Breast epithelium (tissue), 4 donors: Measurements from ENCODE around the gene LRRC46. TPM values are rescaled to one million over a fixed set of nuclear protein-coding genes. Genes with fewer than 3 reads are reported as not detected.
A peak's percentile ranks its signal among the peaks of the same experiment; 100 is the strongest.

Source experiments
- DNase-seq, 2 donors: peaks; one replicate each; pipeline ENCODE4 v3.0.0-alpha.2; 2019; ENCODE audit warnings: low spot score in 2 of 2
- H3K27ac ChIP-seq, 2 donors: fragments of 200-600 bp; sonication (generic) in 1 of 2; one replicate each; pipeline ENCODE4 v1.5.1; 2016 to 2019; ENCODE audit warnings: mild to moderate bottlenecking in 1 of 2
- H3K27me3 ChIP-seq, 2 donors: fragments of 200-600 bp; sonication (generic) in 1 of 2; one replicate each; pipeline versions ENCODE4 v1.5.1 to v1.6.0; 2017 to 2019; ENCODE audit warnings: control low read depth in 1 of 2, mild to moderate bottlenecking in 1 of 2
- H3K36me3 ChIP-seq: fragments of 200-600 bp; one replicate; pipeline ENCODE4 v1.5.1; 2019
- H3K4me1 ChIP-seq, 2 donors: fragments of 200-600 bp; sonication (generic); one replicate each; pipeline ENCODE4 v1.5.1; 2016 to 2019; ENCODE audit warnings: control low read depth in 1 of 2
- H3K4me3 ChIP-seq, 3 donors: fragments of 200-600 bp; sonication (generic); 1 replicate in 2 of 3; 2 replicates in 1 of 3; pipeline ENCODE4 v1.5.1; 2016 to 2019; ENCODE audit warnings: mild to moderate bottlenecking in 3 of 3, moderate library complexity in 2 of 3
- H3K9me3 ChIP-seq, 2 donors: fragments of 200-600 bp; sonication (generic) in 1 of 2; one replicate each; pipeline ENCODE4 v1.5.1; 2016 to 2019; ENCODE audit warnings: control low read depth in 1 of 2
- POLR2A ChIP-seq: fragments of 450-650 bp; IDR thresholded peaks from one replicate; pipeline ENCODE4 v1.6.1; 2016; ENCODE audit warnings: antibody characterized with exemption, mild to moderate bottlenecking, moderate library complexity
- POLR2AphosphoS5 ChIP-seq, 3 donors: sonication (generic); formaldehyde crosslinking; IDR thresholded peaks; one replicate each; pipeline ENCODE4 v1.6.1; 2017; ENCODE audit warnings: antibody characterized with exemption in 3 of 3
- intact Hi-C: fragments of 100-400 bp; cut with DNase I; formaldehyde crosslinking; loops from one replicate; pipeline ENCODE4 v1.15.1; 2023; ENCODE audit warnings: low total_unique reads
- total RNA-seq, 3 donors: library from RNA; depleted of rRNA; stranded (reverse); fragments of >200 nt; gene quantifications; one replicate each; pipeline ENCODE4 v1.1.0, GENCODE V29; 2016
- TF ChIP-seq, protein P1 (sequence below), 3 donors: fragments of 450-650 bp; IDR thresholded peaks; one replicate each; pipeline ENCODE4 v1.5.1; 2016 to 2017; ENCODE audit warnings: antibody characterized with exemption in 3 of 3, mild to moderate bottlenecking in 3 of 3, moderate library complexity in 3 of 3

The LRRC46 gene
- total RNA-seq, 3 donors from 2014 or later: 0.16 to 0.59 (median 0.33) TPM

DNA sequence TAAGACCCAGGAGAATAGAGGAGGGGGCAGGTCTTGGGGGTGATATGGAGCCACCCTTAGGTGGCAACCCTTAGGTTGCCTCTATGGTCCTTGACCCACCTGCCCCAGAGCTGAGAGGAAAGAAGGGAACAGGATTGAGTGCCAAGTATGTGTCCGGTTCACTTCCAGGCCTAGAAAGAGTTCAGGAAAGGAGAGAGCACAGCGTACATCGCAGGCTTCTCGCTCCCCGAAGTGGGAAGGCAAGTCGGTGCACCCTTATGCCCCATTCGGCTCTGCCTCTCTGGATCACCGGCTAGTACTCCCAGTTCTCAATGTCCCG lies 18.9 kb downstream of the LRRC46 start:
- peak overlapping the region; percentile 75 for H3K27ac ChIP-seq

DNA sequence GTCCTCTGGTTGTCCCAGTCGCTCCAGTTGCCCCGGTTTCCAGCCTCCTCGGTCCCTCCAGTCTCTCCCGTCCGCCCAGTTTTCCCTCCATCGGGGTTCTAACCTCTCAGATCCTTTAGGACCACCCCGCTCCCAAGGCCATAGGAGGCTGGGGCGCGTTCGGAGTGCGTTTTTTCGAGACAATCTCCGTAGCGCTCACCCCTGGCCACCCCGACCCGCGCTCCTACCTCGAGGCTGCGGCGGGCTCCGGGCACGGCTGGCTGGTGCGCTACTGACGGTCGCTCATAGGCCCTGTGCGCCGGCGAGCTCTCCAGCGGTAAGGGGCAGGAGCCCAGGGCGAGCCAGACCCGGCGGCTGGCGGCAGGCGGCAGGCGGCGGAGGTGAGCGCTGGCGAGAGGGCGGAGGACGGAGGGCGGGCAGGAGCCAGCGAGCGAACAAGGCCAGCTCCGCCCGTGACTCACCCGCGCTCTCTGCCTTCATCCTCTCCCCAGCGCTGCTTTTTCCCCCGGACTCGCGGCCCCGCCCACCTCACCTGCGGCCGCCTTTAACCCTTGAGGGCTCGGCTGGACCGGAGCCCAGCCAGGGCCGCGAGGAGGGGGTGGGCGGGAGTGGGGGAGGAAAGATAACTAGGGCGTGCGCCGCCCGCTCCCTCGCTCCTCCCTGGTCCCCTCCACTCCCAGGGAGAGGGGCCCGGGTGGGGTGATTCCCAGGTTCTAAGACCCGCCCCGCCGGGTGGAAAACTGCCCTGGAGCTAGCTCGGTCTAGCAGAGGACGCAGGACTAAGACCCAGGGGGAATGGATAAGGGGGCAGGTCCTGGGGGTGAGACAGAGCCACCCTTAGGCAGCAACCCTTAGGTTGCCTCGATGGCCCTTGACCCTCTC lies 19.5 kb downstream of the LRRC46 start, which contains the start of gene SP6:
Gene SP6, minus strand, starts transcription at position 472 of the 882 bp plus-strand sequence. CDS start 2,734 bp downstream, outside the sequence.
- peak; percentile 80 to 85 for DNase-seq
- H3K4me3 ChIP-seq: peak within 1 kb of the TSS; percentile 29 to 70 (median 62)
- peaks cover 0 to 27% of the 10 kb centered on the region in 2 donors for H3K27me3 ChIP-seq
- no peaks in the 10 kb centered on the region for H3K36me3 ChIP-seq
- TF ChIP-seq POLR2AphosphoS5 (IDR thresholded peaks at IDR 0.05): peak in 1 of 3 donors; percentile 40
- TF ChIP-seq, protein P1, sequence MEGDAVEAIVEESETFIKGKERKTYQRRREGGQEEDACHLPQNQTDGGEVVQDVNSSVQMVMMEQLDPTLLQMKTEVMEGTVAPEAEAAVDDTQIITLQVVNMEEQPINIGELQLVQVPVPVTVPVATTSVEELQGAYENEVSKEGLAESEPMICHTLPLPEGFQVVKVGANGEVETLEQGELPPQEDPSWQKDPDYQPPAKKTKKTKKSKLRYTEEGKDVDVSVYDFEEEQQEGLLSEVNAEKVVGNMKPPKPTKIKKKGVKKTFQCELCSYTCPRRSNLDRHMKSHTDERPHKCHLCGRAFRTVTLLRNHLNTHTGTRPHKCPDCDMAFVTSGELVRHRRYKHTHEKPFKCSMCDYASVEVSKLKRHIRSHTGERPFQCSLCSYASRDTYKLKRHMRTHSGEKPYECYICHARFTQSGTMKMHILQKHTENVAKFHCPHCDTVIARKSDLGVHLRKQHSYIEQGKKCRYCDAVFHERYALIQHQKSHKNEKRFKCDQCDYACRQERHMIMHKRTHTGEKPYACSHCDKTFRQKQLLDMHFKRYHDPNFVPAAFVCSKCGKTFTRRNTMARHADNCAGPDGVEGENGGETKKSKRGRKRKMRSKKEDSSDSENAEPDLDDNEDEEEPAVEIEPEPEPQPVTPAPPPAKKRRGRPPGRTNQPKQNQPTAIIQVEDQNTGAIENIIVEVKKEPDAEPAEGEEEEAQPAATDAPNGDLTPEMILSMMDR (IDR thresholded peaks at IDR 0.05): peak in 1 of 3 donors; percentile 23
- peak; percentile 33 for TF ChIP-seq POLR2A
- intact Hi-C loops: no loop called here
- peak within 1 kb of the TSS; percentile 75 for H3K27ac ChIP-seq
- H3K4me1 ChIP-seq: no peaks in the 10 kb centered on the region
- H3K9me3 ChIP-seq: no peaks in the 10 kb centered on the region

More for the DNA sequence above, 18.9 kb downstream of the LRRC46 start:
- Histone ChIP-seq H3K4me1 (no peaks in the 10 kb centered on the region), H3K36me3 (no peaks in the 10 kb centered on the region), H3K9me3 (no peaks in the 10 kb centered on the region), H3K4me3 (peak overlapping the region; percentile 29 to 70 (median 62)), H3K27me3 (peaks cover 0 to 27% of the 10 kb centered on the region in 2 donors)
- TF ChIP-seq POLR2A (no peak), POLR2AphosphoS5 (IDR thresholded peaks at IDR 0.05) (no peak)
- TF ChIP-seq, protein P1 (IDR thresholded peaks at IDR 0.05): no peak
- intact Hi-C loops: no loop called here
- DNase-seq: no peak

- H3K27me3 ChIP-seq: peaks cover 0 to 25% of the 10 kb centered on the region in 2 donors
- intact Hi-C loops: no loop called here
- no peaks in the 10 kb centered on the region for H3K36me3 ChIP-seq
- peak overlapping the region in 2 of 3 donors; percentile 62 to 70 for H3K4me3 ChIP-seq
- TF ChIP-seq POLR2A: no peak
- TF ChIP-seq, protein P1 (IDR thresholded peaks at IDR 0.05): no peak
- no peak for TF ChIP-seq POLR2AphosphoS5 (IDR thresholded peaks at IDR 0.05)
- no peaks in the 10 kb centered on the region for H3K9me3 ChIP-seq
- no peak overlapping the region for H3K27ac ChIP-seq
- H3K4me1 ChIP-seq: no peaks in the 10 kb centered on the region
- no peak for DNase-seq
These were observed 20.3 kb downstream of the LRRC46 start for GRCh38 chr17:47851764-47852112.

DNA sequence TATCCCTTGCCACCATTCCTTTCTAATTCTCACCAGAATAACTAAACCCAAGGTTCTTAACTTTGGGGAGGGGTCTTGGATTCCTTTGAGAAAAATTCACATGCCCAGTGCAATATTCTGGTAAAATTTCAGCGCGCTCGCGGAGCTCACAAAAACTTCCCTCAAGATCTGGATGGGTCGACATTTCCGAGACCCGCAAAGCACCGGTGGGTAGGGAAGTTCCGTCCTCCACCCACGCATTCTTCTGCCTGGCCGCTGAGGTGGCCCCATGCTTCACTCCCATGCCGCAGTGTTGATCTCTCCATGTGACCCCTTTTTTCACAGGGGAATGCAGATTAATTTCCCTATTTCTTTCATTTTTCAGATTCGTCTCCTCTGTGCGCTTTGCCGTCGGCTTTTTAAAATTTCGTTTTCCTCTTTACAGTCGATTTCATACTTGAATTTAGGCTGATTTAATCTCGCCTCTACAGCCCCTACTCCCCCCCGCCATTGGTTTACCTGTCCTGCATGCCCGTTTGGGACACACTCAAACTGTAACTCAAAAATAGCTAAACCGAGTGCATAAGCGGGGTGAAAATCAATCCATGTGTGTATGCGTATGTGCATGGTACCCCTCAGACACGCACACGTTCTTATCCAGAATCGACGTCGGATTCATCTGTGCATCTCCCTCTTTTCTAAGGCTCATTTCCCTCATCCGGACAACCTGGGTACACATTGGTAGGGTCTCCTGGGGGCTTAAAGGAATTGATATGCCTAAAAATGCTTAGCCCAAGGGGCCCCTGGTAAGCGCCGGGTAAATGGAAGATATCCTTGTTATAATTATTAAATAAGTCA lies 20.9 kb downstream of the LRRC46 start:
- Histone ChIP-seq H3K9me3 (no peaks in the 10 kb centered on the region), H3K4me3 (peak overlapping the region in 1 of 3 donors; percentile 70), H3K27ac (no peak overlapping the region), H3K36me3 (no peaks in the 10 kb centered on the region), H3K4me1 (no peaks in the 10 kb centered on the region), H3K27me3 (peaks cover 0 to 19% of the 10 kb centered on the region in 2 donors)
- TF ChIP-seq POLR2A (no peak), POLR2AphosphoS5 (IDR thresholded peaks at IDR 0.05) (peak in 1 of 3 donors; percentile 19)
- no peak for DNase-seq
- intact Hi-C loops: no loop called here

GRCh38 chr17:47853616-47854015 lies 22.1 kb downstream of the LRRC46 start:
- Histone ChIP-seq H3K9me3 (no peaks in the 10 kb centered on the region), H3K4me3 (no peak overlapping the region), H3K4me1 (no peaks in the 10 kb centered on the region), H3K27ac (no peak overlapping the region), H3K36me3 (no peaks in the 10 kb centered on the region), H3K27me3 (peaks cover 0 to 11% of the 10 kb centered on the region in 2 donors)
- intact Hi-C loops: no loop called here
- no peak for TF ChIP-seq POLR2A
- no peak for TF ChIP-seq POLR2AphosphoS5 (IDR thresholded peaks at IDR 0.05)
- TF ChIP-seq, protein P1 (IDR thresholded peaks at IDR 0.05): no peak
- no peak for DNase-seq
